Measurements from ENCODE around the gene LCAT. TPM values are rescaled to one million over a fixed set of nuclear protein-coding genes. Genes with fewer than 3 reads are reported as not detected.
"Not testable (repeated sequence)": the region's sequence is repeated elsewhere in the genome, so short reads cannot be mapped to it uniquely, and the experiment has no call there.

Gene LCAT
- total and polyA plus RNA-seq, 9 of the 15 experiments (the other 6 are each of a cell fraction or from before 2014, with no cell fraction given) = 0.46 to 21.0 (median 5.0) TPM

DNA sequence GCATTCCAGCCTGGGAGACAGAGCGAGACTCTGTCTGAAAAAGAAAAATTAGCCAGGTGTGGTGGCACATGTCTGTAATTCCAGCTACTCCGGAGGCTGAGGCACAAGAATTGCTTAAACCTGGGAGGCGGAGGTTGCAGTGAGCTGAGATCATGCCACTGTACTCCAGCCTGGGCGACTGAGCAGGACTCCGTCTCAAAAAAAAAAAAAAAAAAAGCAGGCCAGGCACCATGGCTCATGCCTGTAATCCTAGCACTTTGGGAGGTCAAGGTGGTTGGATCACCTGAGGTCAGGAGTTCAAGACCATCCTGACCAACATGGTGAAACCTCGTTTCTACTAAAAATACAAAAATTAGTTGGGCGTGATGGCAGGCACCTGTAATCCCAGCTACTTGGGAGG lies 28.4 kb upstream of the LCAT start:
- H3K4me2 ChIP-seq (ENCODE audit: insufficient read depth, low read length); H3K9me1 ChIP-seq (ENCODE audit: control insufficient read depth, insufficient read depth, low read length); in situ Hi-C loops (cut with MboI); BruUV-seq (replicated peaks); H3K9ac ChIP-seq (ENCODE audit: insufficient read depth in 1 of 2, low read depth in 2 of 2, low read length in 2 of 2); intact Hi-C loops (cut with micrococcal nuclease); H3K27ac ChIP-seq (ENCODE audit: extremely low read depth, low read depth, low read length); H3K4me3 ChIP-seq; H3K9me3 ChIP-seq (replicated peaks; ENCODE audit: control insufficient read depth, insufficient read depth, low read depth, low read length); H3K27me3 ChIP-seq (ENCODE audit: control insufficient read depth in 2 of 2, insufficient read depth in 2 of 2, low read length in 2 of 2); H2AFZ ChIP-seq (ENCODE audit: low read depth, low read length); DNase-seq (ENCODE audit: extremely low read depth in 1 of 4, low spot score in 3 of 4); H4K20me1 ChIP-seq (replicated peaks; ENCODE audit: control insufficient read depth, insufficient read depth, low read length); FAIRE-seq; H3K36me3 ChIP-seq (ENCODE audit: control insufficient read depth, insufficient read depth, low read length); ATAC-seq: not testable (repeated sequence)
- Histone ChIP-seq H3K4me1 (replicated peaks in 1 of 2; ENCODE audit: control insufficient read depth in 2 of 2, insufficient read depth in 2 of 2, low read length in 2 of 2) (peaks cover 8 to 34% of the 10 kb centered on the region in 2 experiments; a peak in 4 of 5 replicates), H3K79me2 (ENCODE audit: control insufficient read depth, insufficient read depth, low read length) (peaks cover 14% of the 10 kb centered on the region)
- CTCF ChIA-PET (ENCODE audit: low intra/inter-chr PET ratio) = interaction anchor here (0.6 kb wide), 1 partner anchor 233 kb away, joined by 3 read pairs; no protein-coding TSS in a partner anchor
- 67% methylated on average over 4 of the region's 7 CpGs for WGBS (ENCODE audit: insufficient coverage, low coverage, missing lambda C conversion rate)
- POLR2A ChIA-PET = interaction anchor here (1.7 kb wide), 1 partner anchor 12 kb away, joined by 5 read pairs; no protein-coding TSS in a partner anchor

- POLR2A ChIA-PET = interaction anchor here (1.0 kb wide), 1 partner anchor 35 kb away, joined by 6 read pairs; the partner anchor contains the start of gene PSMB10
- H4K20me1 ChIP-seq (replicated peaks; ENCODE audit: control insufficient read depth, insufficient read depth, low read length) = peaks cover 13% of the 10 kb centered on the region
- peaks cover 11% of the 10 kb centered on the region; the same call in 2 of the 3 replicates for H3K36me3 ChIP-seq (ENCODE audit: control insufficient read depth, insufficient read depth, low read length)
- TF ChIP-seq SMAD4 (CRISPR knock-in tag; conservative IDR thresholded peaks at IDR 0.05) (no peak), MBD1 (CRISPR knock-in tag; IDR thresholded peaks at IDR 0.05) (no peak), CREB1 (IDR thresholded peaks at IDR 0.05) (no peak), CREB1 (CRISPR knock-in tag; IDR thresholded peaks at IDR 0.05) (no peak), POU5F1 (IDR thresholded peaks at IDR 0.05; ENCODE audit: borderline replicate concordance, low read depth, low read length, partially characterized antibody) (no peak)
- TF ChIP-seq, protein P1, sequence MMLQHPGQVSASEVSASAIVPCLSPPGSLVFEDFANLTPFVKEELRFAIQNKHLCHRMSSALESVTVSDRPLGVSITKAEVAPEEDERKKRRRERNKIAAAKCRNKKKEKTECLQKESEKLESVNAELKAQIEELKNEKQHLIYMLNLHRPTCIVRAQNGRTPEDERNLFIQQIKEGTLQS (IDR thresholded peaks at IDR 0.05) = no peak
- TF ChIP-seq, protein P1 (CRISPR knock-in tag; conservative IDR thresholded peaks at IDR 0.05) = no peak
- BruUV-seq (replicated peaks) = no TSS peak
- H3K4me2 ChIP-seq (ENCODE audit: insufficient read depth, low read length) = no peak overlapping the region
- CTCF ChIA-PET (ENCODE audit: low intra/inter-chr PET ratio) = no interaction called here
- H3K9me3 ChIP-seq (replicated peaks; ENCODE audit: control insufficient read depth, insufficient read depth, low read depth, low read length) = no peaks in the 10 kb centered on the region
- H3K79me2 ChIP-seq (ENCODE audit: control insufficient read depth, insufficient read depth, low read length) = peaks cover 26% of the 10 kb centered on the region
- DNase-seq (ENCODE audit: extremely low read depth in 1 of 4, low spot score in 3 of 4) (no peak), FAIRE-seq (no peak), ATAC-seq (no peak)
- no peak overlapping the region for H2AFZ ChIP-seq (ENCODE audit: low read depth, low read length)
- 84% methylated on average over 9 of the region's 9 CpGs for WGBS (ENCODE audit: insufficient coverage, low coverage, missing lambda C conversion rate)
- in situ Hi-C loops (cut with MboI) (no loop called here), intact Hi-C loops (cut with micrococcal nuclease) (no loop called here)
- peaks cover 20 to 42% of the 10 kb centered on the region in 2 experiments; a peak in 4 of 5 replicates for H3K4me1 ChIP-seq (replicated peaks in 1 of 2; ENCODE audit: control insufficient read depth in 2 of 2, insufficient read depth in 2 of 2, low read length in 2 of 2)
- H3K9me1 ChIP-seq (ENCODE audit: control insufficient read depth, insufficient read depth, low read length) = peaks cover 8% of the 10 kb centered on the region
- no peak overlapping the region for H3K4me3 ChIP-seq
- H3K27me3 ChIP-seq (ENCODE audit: control insufficient read depth in 2 of 2, insufficient read depth in 2 of 2, low read length in 2 of 2) = no peaks in the 10 kb centered on the region
- no peak overlapping the region for H3K9ac ChIP-seq (ENCODE audit: insufficient read depth in 1 of 2, low read depth in 2 of 2, low read length in 2 of 2)
- no peak overlapping the region for H3K27ac ChIP-seq (ENCODE audit: extremely low read depth, low read depth, low read length)
Measured at GRCh38 chr16:67971111-67971510, 27.2 kb upstream of the LCAT start.
